GM12878 (cell line): ENCODE results near the gene VEGFA. TPM values are rescaled to one million over a fixed set of nuclear protein-coding genes. Genes with fewer than 3 reads are reported as not detected.

Experiments
- ATAC-seq: fragments of 200-7000 bp; cut with Tn5 transposase; 3 replicates; pipeline ENCODE4 v1.9.1; 2020; ENCODE audit warnings: mild to moderate bottlenecking, moderate library complexity
- BruUV-seq: library from RNA; stranded (reverse); fragments of 400-500 nt; replicated peaks from 2 replicates; lab custom pipeline; 2021; lab: Mats Ljungman, UMichigan
- CTCF ChIA-PET: fragments of 300-600 bp; sonication (Branson Sonifier 250); formaldehyde crosslinking; extraction: SDS; loops from one replicate; lab custom pipeline; 2021; ENCODE audit warnings: inconsistent platforms; lab: Yijun Ruan, JAX
- POLR2A ChIA-PET: fragments of 350-600 bp; formaldehyde crosslinking; extraction: SDS; loops from one replicate; lab custom pipeline; 2021; ENCODE audit warnings: inconsistent platforms; lab: Charles Lee
- RAD21 ChIA-PET: fragments of 300-600 bp; sonication (Branson Sonifier 250); formaldehyde crosslinking; loops from one replicate; lab custom pipeline; 2023; ENCODE audit warnings: antibody characterized with exemption; ENCODE audit not compliant: unreplicated experiment; lab: Charles Lee
- SMC1A ChIA-PET: fragments of 300-600 bp; sonication (Branson Sonifier 250); formaldehyde crosslinking; loops from one replicate; lab custom pipeline; 2023; ENCODE audit not compliant: unreplicated experiment, uncharacterized antibody; lab: Charles Lee
- DNase-seq: peaks from one replicate; pipeline ENCODE4 v3.0.0-alpha.2; 2011; ENCODE audit warnings: low read depth, low spot score
- FAIRE-seq: peaks from 3 replicates; lab custom pipeline; 2011; peaks lifted over from hg19 to GRCh38; lab: Jason Lieb, UNC
- H2AFZ ChIP-seq: 2 replicates; pipeline ENCODE4 v1.6.0; 2011; ENCODE audit warnings: low read depth, low read length, control low read depth; ENCODE audit not compliant: control insufficient read depth
- H3K27ac ChIP-seq: 2 replicates; pipeline ENCODE4 v1.5.1; 2011; ENCODE audit warnings: control low read depth; ENCODE audit not compliant: control insufficient read depth, insufficient read depth
- H3K27me3 ChIP-seq, 2 experiments: replicated peaks in 1 of 2; 2 replicates each; pipeline versions ENCODE4 v1.6.0 to v1.6.1; 2011; ENCODE audit warnings: low read length in 1 of 2; ENCODE audit not compliant: control insufficient read depth in 2 of 2, insufficient read depth in 2 of 2
- H3K36me3 ChIP-seq, 2 experiments: 2 replicates each; pipeline ENCODE4 v1.5.1; 2011; ENCODE audit warnings: low read length in 1 of 2; ENCODE audit not compliant: control insufficient read depth in 2 of 2, insufficient read depth in 2 of 2
- H3K4me1 ChIP-seq: 2 replicates; pipeline ENCODE4 v1.6.1; 2011; ENCODE audit warnings: mild to moderate bottlenecking, low read length, moderate library complexity, mixed read lengths; ENCODE audit not compliant: control insufficient read depth, insufficient read depth
- H3K4me2 ChIP-seq: 2 replicates; pipeline ENCODE4 v1.6.0; 2011; ENCODE audit warnings: control low read depth; ENCODE audit not compliant: control insufficient read depth, insufficient read depth
- H3K4me3 ChIP-seq: fragments of 200-600 bp; sonication (generic); 2 replicates; pipeline ENCODE4 v1.5.1; 2016
- H3K79me2 ChIP-seq: 2 replicates; pipeline ENCODE4 v1.6.0; 2011; ENCODE audit warnings: low read length; ENCODE audit not compliant: control insufficient read depth, insufficient read depth
- H3K9ac ChIP-seq: 2 replicates; pipeline ENCODE4 v1.8.0; 2011; ENCODE audit warnings: low read length, control low read depth, mixed read lengths; ENCODE audit not compliant: control insufficient read depth, insufficient read depth
- H3K9me3 ChIP-seq: replicated peaks from 3 replicates; pipeline ENCODE4 v1.5.1; 2011; ENCODE audit warnings: mild to moderate bottlenecking, low read length; ENCODE audit not compliant: control insufficient read depth, insufficient read depth
- H4K20me1 ChIP-seq: 2 replicates; pipeline ENCODE4 v1.6.0; 2011; ENCODE audit not compliant: control insufficient read depth, insufficient read depth
- CHD4 ChIP-seq: fragments of 200-600 bp; sonication (generic); IDR thresholded peaks from 2 replicates; pipeline ENCODE4 v1.6.1; 2016; ENCODE audit warnings: mild to moderate bottlenecking
- CREB1 ChIP-seq: IDR thresholded peaks from 2 replicates; pipeline ENCODE4 v1.6.1; 2012; ENCODE audit warnings: low read depth, mild to moderate bottlenecking, inconsistent platforms
- ELK1 ChIP-seq: IDR thresholded peaks from 2 replicates; pipeline ENCODE4 v1.6.1; 2012; ENCODE audit warnings: low read depth, low read length, improper control_type of control experiment
- FOXK2 ChIP-seq: fragments of 450-650 bp; IDR thresholded peaks from 2 replicates; pipeline ENCODE4 v1.6.1; 2017; ENCODE audit warnings: mild to moderate bottlenecking, moderate library complexity
- IRF3 ChIP-seq: fragments of 450-650 bp; IDR thresholded peaks from 2 replicates; pipeline ENCODE4 v1.6.1; 2014; ENCODE audit warnings: mild to moderate bottlenecking
- KAT2A ChIP-seq: conservative IDR thresholded peaks from 2 replicates; pipeline ENCODE4 v1.6.1; 2011; ENCODE audit warnings: low read depth, low read length; ENCODE audit not compliant: control insufficient read depth
- POLR2A ChIP-seq: IDR thresholded peaks from 2 replicates; pipeline ENCODE4 v1.6.1; 2011; ENCODE audit warnings: low read depth, mild to moderate bottlenecking, low read length
- SP1 ChIP-seq: IDR thresholded peaks from one replicate; pipeline ENCODE4 v1.6.1; 2011; ENCODE audit warnings: low read depth, low read length
- ZBTB33 ChIP-seq: fragments of 450-650 bp; IDR thresholded peaks from 2 replicates; pipeline ENCODE4 v1.6.1; 2017; ENCODE audit warnings: mild to moderate bottlenecking
- ZNF24 ChIP-seq: fragments of 450-650 bp; IDR thresholded peaks from 2 replicates; pipeline ENCODE4 v1.6.1; 2017; ENCODE audit warnings: antibody characterized with exemption, mild to moderate bottlenecking
- WGBS: methylation state at CpG from one replicate; pipeline ENCODE4 v1.1.6; 2016; ENCODE audit warnings: low lambda C conversion rate; ENCODE audit not compliant: insufficient replicate concordance, insufficient coverage; ENCODE audit errors: missing lambda C conversion rate; 5-methylcytosine and 5-hydroxymethylcytosine counted together
- in situ Hi-C: fragments of 300-500 bp; cut with MboI; formaldehyde crosslinking; loops from 9 replicates; pipeline ENCODE4 v1.14.3; 2018; ENCODE audit warnings: mixed read lengths
- intact Hi-C: fragments of 100-400 bp; cut with micrococcal nuclease; formaldehyde crosslinking; loops from one replicate; pipeline ENCODE4 v1.14.2; 2022; ENCODE audit not compliant: unreplicated experiment
- polyA plus RNA-seq, 11 experiments: library from polyadenylated mRNA; depleted of rRNA in 4 of 11; unstranded in 6 of 11; stranded (reverse) in 5 of 11; fragments of >200 nt; fragmentation: Nextera tagmentation in 4 of 11; fragmentation: Illumina TruSeq in 1 of 11; extraction: Ambion mirVana in 4 of 11; extraction: Trizol in 1 of 11; gene quantifications; 1 replicate in 1 of 11; 2 replicates in 10 of 11; pipeline versions ENCODE4 v1.2.1 to v1.2.3, GENCODE V29; 2011 to 2016; ENCODE audit warnings: inconsistent platforms in 2 of 11, missing spikeins in 2 of 11, low read depth in 1 of 11
- total RNA-seq, 4 experiments: library from RNA; depleted of rRNA in 3 of 4; stranded (reverse); fragments of >200 nt in 3 of 4; fragmentation: Illumina TruSeq in 1 of 4; extraction: Trizol in 1 of 4; gene quantifications; 2 replicates each; pipeline versions ENCODE4 v1.2.1 to v1.2.3, GENCODE V29; 2013 to 2021

VEGFA gene
- total and polyA plus RNA-seq, 10 of the 15 experiments (the other 5 are each of a cell fraction or from before 2014, with no cell fraction given) = 0.96 to 140 (median 16.9) TPM

- TF ChIP-seq CREB1 (no peak), ELK1 (no peak), POLR2A (no peak)
Measured at GRCh38 chr6:43789447-43789846, 19.4 kb downstream of the VEGFA start (continued).

GRCh38 chr6:43790031-43790430, 20.0 kb downstream of the VEGFA start:
- Histone ChIP-seq H3K9me3 (no peaks in the 10 kb centered on the region), H2AFZ (no peak overlapping the region), H3K9ac (no peak overlapping the region), H3K27ac (no peak overlapping the region), H3K4me2 (no peak overlapping the region), H3K27me3 (no peaks in the 10 kb centered on the region; a peak in 1 of 4 replicates), H4K20me1 (no peaks in the 10 kb centered on the region), H3K4me3 (no peak overlapping the region), H3K4me1 (no peaks in the 10 kb centered on the region), H3K79me2 (no peaks in the 10 kb centered on the region), H3K36me3 (peaks cover 2 to 5% of the 10 kb centered on the region in 2 experiments; a peak in 3 of 4 replicates)
- ATAC-seq = no peak
- intact Hi-C loops (no loop called here), in situ Hi-C loops (no loop called here)
- ChIA-PET RAD21 (interaction anchor here (1.0 kb wide), 1 partner anchor 13 kb away, joined by 3 read pairs; no protein-coding TSS in a partner anchor), SMC1A (interaction anchor here (0.8 to 1.6 kb wide), 2 partner anchors 29 to 289 kb away, joined by 3 read pairs; no protein-coding TSS in a partner anchor), POLR2A (no interaction called here), CTCF (interaction anchor here (1.1 kb wide), 1 partner anchor 16 kb away, joined by 5 read pairs; no protein-coding TSS in a partner anchor)
- no peak for FAIRE-seq
- no TSS peak for BruUV-seq
- no peak for DNase-seq
- no peak for TF ChIP-seq ZNF24
- TF ChIP-seq KAT2A = no peak
- no peak for TF ChIP-seq FOXK2
- no peak for TF ChIP-seq SP1
- TF ChIP-seq ZBTB33 = no peak
- TF ChIP-seq CHD4 = no peak
- no peak for TF ChIP-seq IRF3
- WGBS = 50% methylated on average over 5 of the region's 5 CpGs
